ENCODE results near the gene CFAP221. TPM values are rescaled to one million over a fixed set of nuclear protein-coding genes. Genes with fewer than 3 reads are reported as not detected.
"Not testable (repeated sequence)": the region's sequence is repeated elsewhere in the genome, so short reads cannot be mapped to it uniquely, and the experiment has no call there.

CFAP221 gene
- polyA plus RNA-seq, 2 donors: 0.08 TPM; not detected in 1

- Histone ChIP-seq H3K4me1 (ENCODE audit: control insufficient read depth in 2 of 2, insufficient read depth in 2 of 2, low read length in 1 of 2) (no peaks in the 10 kb centered on the region), H3K9me3 (ENCODE audit: control insufficient read depth in 2 of 2, insufficient read depth in 1 of 2, low read depth in 1 of 2, low read length in 1 of 2) (no peaks in the 10 kb centered on the region), H3K36me3 (ENCODE audit: control insufficient read depth in 2 of 2, insufficient read depth in 2 of 2, low read length in 1 of 2) (no peaks in the 10 kb centered on the region), H3K27ac (ENCODE audit: low read depth in 2 of 2, low read length in 1 of 2) (no peak overlapping the region), H3K27me3 (ENCODE audit: control insufficient read depth in 1 of 2, insufficient read depth in 2 of 2, low read length in 2 of 2) (no peaks in the 10 kb centered on the region), H3K4me3 (ENCODE audit: low read depth in 1 of 2, low read length in 2 of 2) (no peak overlapping the region)
- WGBS, 2 donors: 35% methylated on average over 5 of the region's 5 CpGs
Measured at GRCh38 chr2:119598596-119599263, 54.5 kb downstream of the CFAP221 start.

- H3K9me3 ChIP-seq (ENCODE audit: control insufficient read depth in 2 of 2, insufficient read depth in 1 of 2, low read depth in 1 of 2, low read length in 1 of 2): no peaks in the 10 kb centered on the region
- no peak overlapping the region for H3K27ac ChIP-seq (ENCODE audit: low read depth in 2 of 2, low read length in 1 of 2)
- H3K4me3 ChIP-seq (ENCODE audit: low read depth in 1 of 2, low read length in 2 of 2): no peak overlapping the region
- H3K36me3 ChIP-seq (ENCODE audit: control insufficient read depth in 2 of 2, insufficient read depth in 2 of 2, low read length in 1 of 2): no peaks in the 10 kb centered on the region
- no peaks in the 10 kb centered on the region for H3K27me3 ChIP-seq (ENCODE audit: control insufficient read depth in 1 of 2, insufficient read depth in 2 of 2, low read length in 2 of 2)
- WGBS, 2 donors: 73 to 76% methylated on average over 2 of the region's 2 CpGs
- H3K4me1 ChIP-seq (ENCODE audit: control insufficient read depth in 2 of 2, insufficient read depth in 2 of 2, low read length in 1 of 2): no peaks in the 10 kb centered on the region
Measured at GRCh38 chr2:119599384-119599783, 55.1 kb downstream of the CFAP221 start.

- WGBS, 2 donors: 76 to 79% methylated on average over 4 of the region's 4 CpGs
- H3K4me1 ChIP-seq (ENCODE audit: control insufficient read depth in 2 of 2, insufficient read depth in 2 of 2, low read length in 1 of 2): no peaks in the 10 kb centered on the region
- no peak overlapping the region for H3K27ac ChIP-seq (ENCODE audit: low read depth in 2 of 2, low read length in 1 of 2)
- no peaks in the 10 kb centered on the region for H3K9me3 ChIP-seq (ENCODE audit: control insufficient read depth in 2 of 2, insufficient read depth in 1 of 2, low read depth in 1 of 2, low read length in 1 of 2)
- H3K27me3 ChIP-seq (ENCODE audit: control insufficient read depth in 1 of 2, insufficient read depth in 2 of 2, low read length in 2 of 2): no peaks in the 10 kb centered on the region
- H3K36me3 ChIP-seq (ENCODE audit: control insufficient read depth in 2 of 2, insufficient read depth in 2 of 2, low read length in 1 of 2): no peaks in the 10 kb centered on the region
- no peak overlapping the region for H3K4me3 ChIP-seq (ENCODE audit: low read depth in 1 of 2, low read length in 2 of 2)
Measured at GRCh38 chr2:119605096-119605495, 60.8 kb downstream of the CFAP221 start.

GRCh38 chr2:119606674-119607073, 62.4 kb downstream of the CFAP221 start:
- H3K4me3 ChIP-seq (ENCODE audit: low read depth in 1 of 2, low read length in 2 of 2): no peak overlapping the region
- WGBS, 2 donors: 47 to 49% methylated on average over 1 of the region's 1 CpG
- no peaks in the 10 kb centered on the region for H3K4me1 ChIP-seq (ENCODE audit: control insufficient read depth in 2 of 2, insufficient read depth in 2 of 2, low read length in 1 of 2)
- H3K36me3 ChIP-seq (ENCODE audit: control insufficient read depth in 2 of 2, insufficient read depth in 2 of 2, low read length in 1 of 2): no peaks in the 10 kb centered on the region
- H3K9me3 ChIP-seq (ENCODE audit: control insufficient read depth in 2 of 2, insufficient read depth in 1 of 2, low read depth in 1 of 2, low read length in 1 of 2): no peaks in the 10 kb centered on the region
- no peaks in the 10 kb centered on the region for H3K27me3 ChIP-seq (ENCODE audit: control insufficient read depth in 1 of 2, insufficient read depth in 2 of 2, low read length in 2 of 2)
- H3K27ac ChIP-seq (ENCODE audit: low read depth in 2 of 2, low read length in 1 of 2): no peak overlapping the region

- no peak overlapping the region for H3K4me3 ChIP-seq (ENCODE audit: low read depth in 1 of 2, low read length in 2 of 2)
- H3K27ac ChIP-seq (ENCODE audit: low read depth in 2 of 2, low read length in 1 of 2): no peak overlapping the region
- 65 to 66% methylated on average over 3 of the region's 3 CpGs for WGBS, 2 donors
- H3K4me1 ChIP-seq (ENCODE audit: control insufficient read depth in 2 of 2, insufficient read depth in 2 of 2, low read length in 1 of 2): no peaks in the 10 kb centered on the region
- H3K27me3 ChIP-seq (ENCODE audit: control insufficient read depth in 1 of 2, insufficient read depth in 2 of 2, low read length in 2 of 2): no peaks in the 10 kb centered on the region
- H3K36me3 ChIP-seq (ENCODE audit: control insufficient read depth in 2 of 2, insufficient read depth in 2 of 2, low read length in 1 of 2): no peaks in the 10 kb centered on the region
- H3K9me3 ChIP-seq (ENCODE audit: control insufficient read depth in 2 of 2, insufficient read depth in 1 of 2, low read depth in 1 of 2, low read length in 1 of 2): peaks cover 0 to 2% of the 10 kb centered on the region in 2 donors
Measured at GRCh38 chr2:119608553-119608952, 64.3 kb downstream of the CFAP221 start.

- Histone ChIP-seq H3K36me3 (ENCODE audit: control insufficient read depth in 2 of 2, insufficient read depth in 2 of 2, low read length in 1 of 2) (no peaks in the 10 kb centered on the region), H3K4me3 (ENCODE audit: low read depth in 1 of 2, low read length in 2 of 2) (no peak overlapping the region), H3K4me1 (ENCODE audit: control insufficient read depth in 2 of 2, insufficient read depth in 2 of 2, low read length in 1 of 2) (no peaks in the 10 kb centered on the region), H3K27me3 (ENCODE audit: control insufficient read depth in 1 of 2, insufficient read depth in 2 of 2, low read length in 2 of 2) (no peaks in the 10 kb centered on the region), H3K27ac (ENCODE audit: low read depth in 2 of 2, low read length in 1 of 2) (no peak overlapping the region), H3K9me3 (ENCODE audit: control insufficient read depth in 2 of 2, insufficient read depth in 1 of 2, low read depth in 1 of 2, low read length in 1 of 2) (peaks cover 0 to 2% of the 10 kb centered on the region in 2 donors)
- 80 to 84% methylated on average over 2 of the region's 2 CpGs for WGBS, 2 donors
Measured at GRCh38 chr2:119609337-119609736, 65.1 kb downstream of the CFAP221 start.

GRCh38 chr2:119614140-119614539, 69.9 kb downstream of the CFAP221 start:
- H3K27ac ChIP-seq (ENCODE audit: low read depth in 2 of 2, low read length in 1 of 2); H3K4me1 ChIP-seq (ENCODE audit: control insufficient read depth in 2 of 2, insufficient read depth in 2 of 2, low read length in 1 of 2); H3K27me3 ChIP-seq (ENCODE audit: control insufficient read depth in 1 of 2, insufficient read depth in 2 of 2, low read length in 2 of 2); H3K36me3 ChIP-seq (ENCODE audit: control insufficient read depth in 2 of 2, insufficient read depth in 2 of 2, low read length in 1 of 2); H3K4me3 ChIP-seq (ENCODE audit: low read depth in 1 of 2, low read length in 2 of 2): not testable (repeated sequence)
- peaks cover 0 to 11% of the 10 kb centered on the region in 2 donors for H3K9me3 ChIP-seq (ENCODE audit: control insufficient read depth in 2 of 2, insufficient read depth in 1 of 2, low read depth in 1 of 2, low read length in 1 of 2)

GRCh38 chr2:119616421-119616820, 72.2 kb downstream of the CFAP221 start:
- H3K36me3 ChIP-seq (ENCODE audit: control insufficient read depth in 2 of 2, insufficient read depth in 2 of 2, low read length in 1 of 2): no peaks in the 10 kb centered on the region
- H3K27me3 ChIP-seq (ENCODE audit: control insufficient read depth in 1 of 2, insufficient read depth in 2 of 2, low read length in 2 of 2): peaks cover 2 to 3% of the 10 kb centered on the region in 2 donors
- H3K9me3 ChIP-seq (ENCODE audit: control insufficient read depth in 2 of 2, insufficient read depth in 1 of 2, low read depth in 1 of 2, low read length in 1 of 2): peaks cover 0 to 11% of the 10 kb centered on the region in 2 donors
- H3K4me3 ChIP-seq (ENCODE audit: low read depth in 1 of 2, low read length in 2 of 2): no peak overlapping the region
- H3K4me1 ChIP-seq (ENCODE audit: control insufficient read depth in 2 of 2, insufficient read depth in 2 of 2, low read length in 1 of 2): no peaks in the 10 kb centered on the region
- no peak overlapping the region for H3K27ac ChIP-seq (ENCODE audit: low read depth in 2 of 2, low read length in 1 of 2)
- WGBS, 2 donors: 86 to 91% methylated on average over 6 of the region's 6 CpGs

GRCh38 chr2:119617455-119617854, 73.2 kb downstream of the CFAP221 start:
- H3K9me3 ChIP-seq (ENCODE audit: control insufficient read depth in 2 of 2, insufficient read depth in 1 of 2, low read depth in 1 of 2, low read length in 1 of 2): peaks cover 0 to 11% of the 10 kb centered on the region in 2 donors
- H3K27ac ChIP-seq (ENCODE audit: low read depth in 2 of 2, low read length in 1 of 2): no peak overlapping the region
- no peaks in the 10 kb centered on the region for H3K36me3 ChIP-seq (ENCODE audit: control insufficient read depth in 2 of 2, insufficient read depth in 2 of 2, low read length in 1 of 2)
- H3K27me3 ChIP-seq (ENCODE audit: control insufficient read depth in 1 of 2, insufficient read depth in 2 of 2, low read length in 2 of 2): peaks cover 2 to 3% of the 10 kb centered on the region in 2 donors
- H3K4me3 ChIP-seq (ENCODE audit: low read depth in 1 of 2, low read length in 2 of 2): no peak overlapping the region
- 77 to 85% methylated on average over 2 of the region's 2 CpGs for WGBS, 2 donors
- no peaks in the 10 kb centered on the region for H3K4me1 ChIP-seq (ENCODE audit: control insufficient read depth in 2 of 2, insufficient read depth in 2 of 2, low read length in 1 of 2)

- not testable (repeated sequence) for H3K4me1 ChIP-seq (ENCODE audit: control insufficient read depth in 2 of 2, insufficient read depth in 2 of 2, low read length in 1 of 2); H3K27me3 ChIP-seq (ENCODE audit: control insufficient read depth in 1 of 2, insufficient read depth in 2 of 2, low read length in 2 of 2); H3K9me3 ChIP-seq (ENCODE audit: control insufficient read depth in 2 of 2, insufficient read depth in 1 of 2, low read depth in 1 of 2, low read length in 1 of 2); H3K27ac ChIP-seq (ENCODE audit: low read depth in 2 of 2, low read length in 1 of 2); H3K36me3 ChIP-seq (ENCODE audit: control insufficient read depth in 2 of 2, insufficient read depth in 2 of 2, low read length in 1 of 2); H3K4me3 ChIP-seq (ENCODE audit: low read depth in 1 of 2, low read length in 2 of 2)
- WGBS, 2 donors: 64% methylated on average over 7 of the region's 7 CpGs
Measured at GRCh38 chr2:119618725-119619124, 74.5 kb downstream of the CFAP221 start.
